ENCODE results near the gene ALG12. TPM values are rescaled to one million over a fixed set of nuclear protein-coding genes. Genes with fewer than 3 reads are reported as not detected.

ALG12 gene
- total RNA-seq, 2 experiments from 2014 or later: 11.4 to 11.7 TPM

DNA sequence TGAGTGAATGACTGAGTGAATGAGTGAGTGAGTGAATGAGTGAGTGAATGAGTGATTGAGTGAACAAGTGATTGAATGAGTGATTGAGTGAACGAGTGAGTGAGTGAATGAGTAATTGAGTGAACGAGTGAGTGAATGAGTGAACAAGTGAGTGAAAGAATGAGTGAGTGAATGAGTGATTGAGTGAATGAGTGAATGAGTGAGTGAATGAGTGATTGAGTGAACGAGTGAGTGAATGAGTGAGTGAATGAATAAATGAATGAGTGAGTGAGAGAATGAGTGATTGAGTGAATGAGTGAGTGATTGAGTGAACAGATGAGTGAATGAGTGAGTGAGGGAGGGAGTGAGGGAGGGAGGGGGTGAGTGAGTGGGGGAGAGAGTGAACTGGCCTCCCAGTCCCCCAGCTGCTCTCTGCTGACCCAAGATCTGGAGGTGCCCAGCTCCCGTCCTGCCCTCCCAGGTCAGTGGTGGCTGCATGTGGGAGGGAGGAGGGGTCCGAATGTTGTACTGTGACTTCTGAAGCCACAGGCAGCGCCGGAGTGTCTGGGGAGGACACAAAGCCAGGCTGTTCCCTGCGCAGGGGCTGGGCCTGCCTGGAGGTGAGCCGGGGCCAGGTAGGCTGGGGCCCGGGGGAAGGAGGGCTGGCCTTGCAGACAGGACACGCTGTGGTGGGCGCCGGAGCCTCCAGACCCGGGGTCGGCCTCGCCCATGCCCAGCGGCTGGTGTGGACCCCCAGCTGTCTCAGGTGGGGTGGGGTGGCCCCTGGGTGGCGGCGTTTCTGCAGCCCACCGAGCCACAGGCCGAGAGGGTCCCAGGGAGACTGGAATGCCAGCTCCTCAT, 24.5 kb upstream of the ALG12 start:
- H3K4me3 ChIP-seq (ENCODE audit: low read depth, low read length, poor library complexity, severe bottlenecking): no peak overlapping the region
- no peaks in the 10 kb centered on the region for H4K20me1 ChIP-seq (ENCODE audit: insufficient read depth, low read length)
- no TSS peak for BruUV-seq (replicated peaks)
- TF ChIP-seq, protein P1, sequence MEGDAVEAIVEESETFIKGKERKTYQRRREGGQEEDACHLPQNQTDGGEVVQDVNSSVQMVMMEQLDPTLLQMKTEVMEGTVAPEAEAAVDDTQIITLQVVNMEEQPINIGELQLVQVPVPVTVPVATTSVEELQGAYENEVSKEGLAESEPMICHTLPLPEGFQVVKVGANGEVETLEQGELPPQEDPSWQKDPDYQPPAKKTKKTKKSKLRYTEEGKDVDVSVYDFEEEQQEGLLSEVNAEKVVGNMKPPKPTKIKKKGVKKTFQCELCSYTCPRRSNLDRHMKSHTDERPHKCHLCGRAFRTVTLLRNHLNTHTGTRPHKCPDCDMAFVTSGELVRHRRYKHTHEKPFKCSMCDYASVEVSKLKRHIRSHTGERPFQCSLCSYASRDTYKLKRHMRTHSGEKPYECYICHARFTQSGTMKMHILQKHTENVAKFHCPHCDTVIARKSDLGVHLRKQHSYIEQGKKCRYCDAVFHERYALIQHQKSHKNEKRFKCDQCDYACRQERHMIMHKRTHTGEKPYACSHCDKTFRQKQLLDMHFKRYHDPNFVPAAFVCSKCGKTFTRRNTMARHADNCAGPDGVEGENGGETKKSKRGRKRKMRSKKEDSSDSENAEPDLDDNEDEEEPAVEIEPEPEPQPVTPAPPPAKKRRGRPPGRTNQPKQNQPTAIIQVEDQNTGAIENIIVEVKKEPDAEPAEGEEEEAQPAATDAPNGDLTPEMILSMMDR (conservative IDR thresholded peaks at IDR 0.05; ENCODE audit: low read length): no peak
- no peak for TF ChIP-seq EZH2phosphoT487 (IDR thresholded peaks at IDR 0.05; ENCODE audit: borderline replicate concordance, low read depth, low read length)
- 0 out of 2 replicates have a peak, but pooled peaks cover 9% of the 10 kb centered on the region for H3K9me3 ChIP-seq (ENCODE audit: low read length)
- no peaks in the 10 kb centered on the region for H3K36me3 ChIP-seq (ENCODE audit: insufficient read depth, low read length)
- DNase-seq (ENCODE audit: low spot score): no peak
- no peaks in the 10 kb centered on the region for H3K9me2 ChIP-seq (ENCODE audit: insufficient read depth, low read length)
- peaks cover 24% of the 10 kb centered on the region for H3K4me1 ChIP-seq (ENCODE audit: insufficient read depth, low read length, poor library complexity, severe bottlenecking)
- H3K27ac ChIP-seq (ENCODE audit: low read depth, low read length, poor library complexity, severe bottlenecking): no peak overlapping the region
- CTCF ChIA-PET (ENCODE audit: unreplicated experiment): no interaction called here
- intact Hi-C loops (cut with micrococcal nuclease; ENCODE audit: unreplicated experiment): no loop called here
- no peaks in the 10 kb centered on the region for H3K79me2 ChIP-seq (ENCODE audit: insufficient read depth, low read depth, low read length)
- POLR2A ChIA-PET: no interaction called here
- no peak overlapping the region for H3K4me2 ChIP-seq (ENCODE audit: low read length)
- no peak overlapping the region for H2AFZ ChIP-seq (ENCODE audit: low read length)

DNA sequence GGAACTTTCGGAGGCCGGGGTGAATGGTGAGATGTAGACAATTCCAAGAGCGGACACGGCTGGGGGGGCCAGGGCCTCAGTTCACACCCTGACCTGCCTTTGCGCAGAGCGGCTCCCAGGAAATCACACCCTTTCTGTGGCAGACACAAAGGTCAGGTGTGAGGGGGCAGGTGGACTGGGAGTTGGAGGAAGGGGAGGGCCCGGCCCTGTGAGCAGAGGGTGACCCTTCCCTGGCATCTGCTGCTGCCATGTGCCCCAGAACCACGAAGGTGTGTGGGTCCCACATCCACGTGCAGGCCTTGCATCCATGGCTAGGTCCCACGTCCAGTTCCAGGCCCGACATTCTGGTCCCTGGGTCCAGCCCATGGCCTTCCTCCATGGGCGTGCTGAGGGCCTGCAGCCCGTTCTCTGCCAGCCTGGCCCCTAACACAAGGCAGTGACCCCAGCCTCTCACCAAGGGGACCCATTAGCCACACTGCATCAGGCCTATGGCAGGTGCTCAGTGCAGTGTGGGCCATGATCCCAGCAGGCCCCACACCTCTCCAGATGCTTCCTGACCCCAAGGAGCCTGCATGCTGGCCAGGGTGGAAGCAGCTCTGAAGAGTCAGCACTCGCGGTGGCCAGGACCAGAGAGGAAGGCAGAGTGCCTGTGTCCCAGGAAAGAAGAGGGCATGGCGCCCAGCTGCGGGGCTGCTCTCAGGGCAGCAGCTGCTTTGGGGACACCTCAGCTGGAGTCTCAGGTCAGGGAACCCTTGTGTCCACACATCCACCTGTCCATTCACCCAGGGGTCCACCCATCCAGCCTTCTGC, 23.5 kb upstream of the ALG12 start:
- H3K36me3 ChIP-seq (ENCODE audit: insufficient read depth, low read length): no peaks in the 10 kb centered on the region
- CTCF ChIA-PET (ENCODE audit: unreplicated experiment): no interaction called here
- no peaks in the 10 kb centered on the region for H4K20me1 ChIP-seq (ENCODE audit: insufficient read depth, low read length)
- H3K9me3 ChIP-seq (ENCODE audit: low read length): 0 out of 2 replicates have a peak, but pooled peaks cover 9% of the 10 kb centered on the region
- H3K4me3 ChIP-seq (ENCODE audit: low read depth, low read length, poor library complexity, severe bottlenecking): no peak overlapping the region
- H3K27ac ChIP-seq (ENCODE audit: low read depth, low read length, poor library complexity, severe bottlenecking): no peak overlapping the region
- no peaks in the 10 kb centered on the region for H3K79me2 ChIP-seq (ENCODE audit: insufficient read depth, low read depth, low read length)
- H3K4me2 ChIP-seq (ENCODE audit: low read length): no peak overlapping the region
- TF ChIP-seq, protein P1 (conservative IDR thresholded peaks at IDR 0.05; ENCODE audit: low read length): no peak
- TF ChIP-seq EZH2phosphoT487 (IDR thresholded peaks at IDR 0.05; ENCODE audit: borderline replicate concordance, low read depth, low read length): no peak
- H3K4me1 ChIP-seq (ENCODE audit: insufficient read depth, low read length, poor library complexity, severe bottlenecking): peaks cover 34% of the 10 kb centered on the region
- intact Hi-C loops (cut with micrococcal nuclease; ENCODE audit: unreplicated experiment): no loop called here
- H3K9me2 ChIP-seq (ENCODE audit: insufficient read depth, low read length): no peaks in the 10 kb centered on the region
- POLR2A ChIA-PET: no interaction called here
- no peak overlapping the region for H2AFZ ChIP-seq (ENCODE audit: low read length)
- DNase-seq (ENCODE audit: low spot score): no peak
- BruUV-seq (replicated peaks): no TSS peak

Data from OCI-LY7 (cell line).